Measurements from ENCODE around the gene DPF1.

DNA sequence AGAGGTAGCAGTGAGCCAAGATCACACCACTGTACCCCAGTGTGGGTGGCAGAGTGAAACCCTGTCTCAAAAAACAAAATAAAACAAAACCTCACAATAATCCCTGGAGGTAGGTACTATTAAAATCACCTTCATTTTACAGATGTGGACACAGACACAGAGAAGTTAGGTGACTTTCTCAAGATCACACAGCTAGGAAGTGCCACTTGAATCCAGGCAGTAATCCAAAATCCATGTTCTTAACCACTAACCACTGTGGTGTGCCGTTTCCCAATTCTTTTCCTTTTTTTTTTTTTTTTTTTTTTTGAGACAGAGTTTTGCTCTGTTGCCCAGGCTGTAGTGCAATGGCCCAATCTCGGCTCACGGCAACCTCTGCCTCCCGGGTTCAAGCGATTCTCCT, 23.1 kb upstream of the DPF1 start:
- TF ChIP-seq ZNF558 (tag by site-specific recombination; IDR thresholded peaks at IDR 0.05) (no peak), ZBTB49 (tag by site-specific recombination; IDR thresholded peaks at IDR 0.05; ENCODE audit: low read depth) (no peak), GLI2 (tag by site-specific recombination; IDR thresholded peaks at IDR 0.05; ENCODE audit: borderline replicate concordance, low read depth) (no peak), TCF7L2 (IDR thresholded peaks at IDR 0.05; ENCODE audit: borderline replicate concordance, low read depth, low read length) (no peak), ZNF837 (tag by site-specific recombination; IDR thresholded peaks at IDR 0.05) (no peak), ZNF184 (tag by site-specific recombination; IDR thresholded peaks at IDR 0.05) (no peak)
- TF ChIP-seq, protein P1, sequence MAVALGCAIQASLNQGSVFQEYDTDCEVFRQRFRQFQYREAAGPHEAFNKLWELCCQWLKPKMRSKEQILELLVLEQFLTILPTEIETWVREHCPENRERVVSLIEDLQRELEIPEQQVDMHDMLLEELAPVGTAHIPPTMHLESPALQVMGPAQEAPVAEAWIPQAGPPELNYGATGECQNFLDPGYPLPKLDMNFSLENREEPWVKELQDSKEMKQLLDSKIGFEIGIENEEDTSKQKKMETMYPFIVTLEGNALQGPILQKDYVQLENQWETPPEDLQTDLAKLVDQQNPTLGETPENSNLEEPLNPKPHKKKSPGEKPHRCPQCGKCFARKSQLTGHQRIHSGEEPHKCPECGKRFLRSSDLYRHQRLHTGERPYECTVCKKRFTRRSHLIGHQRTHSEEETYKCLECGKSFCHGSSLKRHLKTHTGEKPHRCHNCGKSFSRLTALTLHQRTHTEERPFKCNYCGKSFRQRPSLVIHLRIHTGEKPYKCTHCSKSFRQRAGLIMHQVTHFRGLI (tag by site-specific recombination; IDR thresholded peaks at IDR 0.05) = no peak
- TF ChIP-seq, protein P2, sequence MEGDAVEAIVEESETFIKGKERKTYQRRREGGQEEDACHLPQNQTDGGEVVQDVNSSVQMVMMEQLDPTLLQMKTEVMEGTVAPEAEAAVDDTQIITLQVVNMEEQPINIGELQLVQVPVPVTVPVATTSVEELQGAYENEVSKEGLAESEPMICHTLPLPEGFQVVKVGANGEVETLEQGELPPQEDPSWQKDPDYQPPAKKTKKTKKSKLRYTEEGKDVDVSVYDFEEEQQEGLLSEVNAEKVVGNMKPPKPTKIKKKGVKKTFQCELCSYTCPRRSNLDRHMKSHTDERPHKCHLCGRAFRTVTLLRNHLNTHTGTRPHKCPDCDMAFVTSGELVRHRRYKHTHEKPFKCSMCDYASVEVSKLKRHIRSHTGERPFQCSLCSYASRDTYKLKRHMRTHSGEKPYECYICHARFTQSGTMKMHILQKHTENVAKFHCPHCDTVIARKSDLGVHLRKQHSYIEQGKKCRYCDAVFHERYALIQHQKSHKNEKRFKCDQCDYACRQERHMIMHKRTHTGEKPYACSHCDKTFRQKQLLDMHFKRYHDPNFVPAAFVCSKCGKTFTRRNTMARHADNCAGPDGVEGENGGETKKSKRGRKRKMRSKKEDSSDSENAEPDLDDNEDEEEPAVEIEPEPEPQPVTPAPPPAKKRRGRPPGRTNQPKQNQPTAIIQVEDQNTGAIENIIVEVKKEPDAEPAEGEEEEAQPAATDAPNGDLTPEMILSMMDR (tag by site-specific recombination; IDR thresholded peaks at IDR 0.05) = no peak
- TF ChIP-seq, protein P3, sequence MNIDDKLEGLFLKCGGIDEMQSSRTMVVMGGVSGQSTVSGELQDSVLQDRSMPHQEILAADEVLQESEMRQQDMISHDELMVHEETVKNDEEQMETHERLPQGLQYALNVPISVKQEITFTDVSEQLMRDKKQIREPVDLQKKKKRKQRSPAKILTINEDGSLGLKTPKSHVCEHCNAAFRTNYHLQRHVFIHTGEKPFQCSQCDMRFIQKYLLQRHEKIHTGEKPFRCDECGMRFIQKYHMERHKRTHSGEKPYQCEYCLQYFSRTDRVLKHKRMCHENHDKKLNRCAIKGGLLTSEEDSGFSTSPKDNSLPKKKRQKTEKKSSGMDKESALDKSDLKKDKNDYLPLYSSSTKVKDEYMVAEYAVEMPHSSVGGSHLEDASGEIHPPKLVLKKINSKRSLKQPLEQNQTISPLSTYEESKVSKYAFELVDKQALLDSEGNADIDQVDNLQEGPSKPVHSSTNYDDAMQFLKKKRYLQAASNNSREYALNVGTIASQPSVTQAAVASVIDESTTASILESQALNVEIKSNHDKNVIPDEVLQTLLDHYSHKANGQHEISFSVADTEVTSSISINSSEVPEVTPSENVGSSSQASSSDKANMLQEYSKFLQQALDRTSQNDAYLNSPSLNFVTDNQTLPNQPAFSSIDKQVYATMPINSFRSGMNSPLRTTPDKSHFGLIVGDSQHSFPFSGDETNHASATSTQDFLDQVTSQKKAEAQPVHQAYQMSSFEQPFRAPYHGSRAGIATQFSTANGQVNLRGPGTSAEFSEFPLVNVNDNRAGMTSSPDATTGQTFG (tag by site-specific recombination; IDR thresholded peaks at IDR 0.05; ENCODE audit: borderline replicate concordance) = no peak

Measured in HEK293 (cell line).